IPS-18a (cell line): ENCODE measurements around the gene SORCS2.

ENCODE experiments used
- H3K27ac ChIP-seq: one replicate; pipeline ENCODE4 v1.5.1; 2013; ENCODE audit warnings: low read length
- H3K27me3 ChIP-seq: one replicate; pipeline ENCODE4 v1.6.1; 2013; ENCODE audit warnings: mild to moderate bottlenecking, low read length; ENCODE audit not compliant: control insufficient read depth, insufficient read depth
- H3K36me3 ChIP-seq: one replicate; pipeline ENCODE4 v1.6.1; 2013; ENCODE audit warnings: low read depth, low read length; ENCODE audit not compliant: control insufficient read depth
- H3K4me1 ChIP-seq: one replicate; pipeline ENCODE4 v1.6.1; 2013; ENCODE audit warnings: low read depth, low read length; ENCODE audit not compliant: control insufficient read depth
- H3K4me3 ChIP-seq: one replicate; pipeline ENCODE4 v1.5.1; 2013; ENCODE audit warnings: low read length
- H3K9ac ChIP-seq: one replicate; pipeline ENCODE4 v1.6.1; 2013; ENCODE audit warnings: mild to moderate bottlenecking, low read length, moderate library complexity
- H3K9me3 ChIP-seq: one replicate; pipeline ENCODE4 v1.6.1; 2013; ENCODE audit warnings: low read depth, low read length; ENCODE audit not compliant: control insufficient read depth

The SORCS2 gene

DNA sequence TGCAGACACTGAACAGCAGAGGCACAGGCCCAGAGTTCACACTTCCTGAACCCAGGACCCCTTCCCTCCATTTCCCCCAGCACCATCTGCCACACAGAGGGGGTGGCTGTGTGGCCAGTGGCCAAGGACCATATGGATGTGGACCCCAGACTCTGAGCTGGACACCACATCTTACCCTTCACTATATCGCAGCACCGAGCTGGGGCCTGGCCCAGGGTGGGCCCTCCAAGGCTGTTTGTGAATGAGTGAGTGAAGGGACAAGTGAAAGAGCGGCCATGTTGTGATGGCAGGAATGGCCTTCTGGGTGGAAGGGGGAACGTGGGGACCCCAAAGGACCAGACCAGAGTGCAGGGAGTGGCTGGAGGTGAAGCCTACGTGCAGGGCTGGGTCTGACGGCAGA, 498.7 kb downstream of the SORCS2 start:
- no peak overlapping the region for H3K9ac ChIP-seq
- no peak overlapping the region for H3K27ac ChIP-seq
- H3K4me3 ChIP-seq, result no peak overlapping the region
- H3K27me3 ChIP-seq, result no peaks in the 10 kb centered on the region
- H3K36me3 ChIP-seq, result no peaks in the 10 kb centered on the region
- H3K9me3 ChIP-seq, result no peaks in the 10 kb centered on the region
- no peaks in the 10 kb centered on the region for H3K4me1 ChIP-seq

DNA sequence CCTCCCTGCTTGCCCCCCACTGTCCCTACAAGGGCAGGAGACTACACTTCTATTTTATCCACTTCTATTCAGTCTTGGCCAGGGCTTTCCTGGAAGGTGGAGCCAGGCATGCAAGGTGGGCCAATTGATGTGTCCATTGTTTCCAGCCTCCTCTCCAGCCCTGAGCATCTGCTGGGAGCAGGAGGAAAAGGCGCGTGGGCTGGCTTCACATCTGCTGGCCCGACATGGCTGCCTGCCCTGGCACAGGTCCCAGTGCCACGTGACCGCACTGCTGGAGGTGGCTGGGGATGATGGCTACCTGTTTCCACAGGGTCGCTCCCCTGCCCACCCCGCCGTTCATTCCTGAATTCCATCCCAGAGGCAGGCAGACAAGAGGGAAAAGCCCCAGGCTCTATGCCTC, 499.6 kb downstream of the SORCS2 start:
- Histone ChIP-seq H3K4me3 (no peak overlapping the region), H3K36me3 (no peaks in the 10 kb centered on the region), H3K27ac (no peak overlapping the region), H3K9ac (no peak overlapping the region), H3K27me3 (no peaks in the 10 kb centered on the region), H3K9me3 (no peaks in the 10 kb centered on the region), H3K4me1 (no peaks in the 10 kb centered on the region)

DNA sequence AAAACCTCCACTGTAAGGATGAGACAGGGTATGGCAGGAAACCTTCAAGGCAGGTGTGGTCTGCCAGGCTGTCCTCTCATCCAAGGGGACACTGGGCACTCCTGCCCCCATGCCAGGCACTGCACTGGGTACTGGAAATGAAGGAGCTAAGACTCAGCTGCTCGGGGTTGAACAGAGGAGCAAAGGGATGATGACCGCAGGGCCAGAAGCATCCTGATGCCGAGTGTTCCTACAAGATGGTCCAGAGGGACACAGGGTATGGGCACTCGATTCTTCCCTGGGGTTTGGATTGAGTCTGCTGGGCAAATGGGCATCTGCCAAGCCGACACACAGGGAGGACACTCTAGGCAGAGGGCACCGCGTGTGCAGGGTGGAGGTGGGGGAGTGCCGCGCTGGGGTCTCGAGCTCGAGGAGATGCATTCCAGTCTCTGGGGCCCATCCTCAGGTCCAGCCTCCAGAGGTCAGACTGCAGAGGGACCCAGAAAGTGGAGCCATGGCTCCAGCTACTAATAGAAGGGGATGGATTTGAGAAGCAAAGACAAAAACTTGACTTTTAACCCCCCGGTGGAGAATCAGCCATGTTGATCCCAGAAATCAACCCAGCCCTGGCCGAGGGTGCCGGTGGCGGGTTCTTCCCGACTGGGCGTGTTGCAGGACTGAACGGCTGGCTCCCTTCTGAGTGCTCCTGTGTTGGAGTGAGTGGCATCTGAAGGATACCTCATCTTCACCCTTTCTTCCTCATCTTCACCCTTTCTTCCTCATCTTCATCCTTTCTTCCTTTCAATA, 500.3 kb downstream of the SORCS2 start:
- Histone ChIP-seq H3K27ac (no peak overlapping the region), H3K9me3 (no peaks in the 10 kb centered on the region), H3K4me1 (no peaks in the 10 kb centered on the region), H3K36me3 (no peaks in the 10 kb centered on the region), H3K9ac (no peak overlapping the region), H3K27me3 (no peaks in the 10 kb centered on the region), H3K4me3 (no peak overlapping the region)

DNA sequence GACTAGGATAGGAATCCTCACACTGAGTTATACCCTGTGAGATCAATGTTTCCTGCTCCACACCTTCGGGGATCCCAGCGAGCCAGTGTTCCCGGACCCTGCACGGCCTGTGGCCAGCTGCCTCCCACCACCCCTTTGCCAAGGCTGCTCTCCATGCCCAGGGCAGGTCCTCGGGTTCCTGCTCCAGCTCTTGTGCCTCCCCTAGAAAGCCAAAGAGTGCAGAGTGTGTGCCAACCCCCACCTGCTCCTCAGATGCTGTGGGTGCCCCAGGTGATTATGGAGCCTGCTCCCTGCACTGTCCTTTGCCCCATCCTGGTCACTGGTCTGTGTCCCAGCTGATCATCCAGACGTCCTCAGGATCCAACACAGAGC, 500.9 kb downstream of the SORCS2 start:
- H3K4me3 ChIP-seq, result no peak overlapping the region
- no peaks in the 10 kb centered on the region for H3K36me3 ChIP-seq
- H3K27me3 ChIP-seq, result no peaks in the 10 kb centered on the region
- H3K4me1 ChIP-seq, result no peaks in the 10 kb centered on the region
- H3K27ac ChIP-seq, result no peak overlapping the region
- H3K9ac ChIP-seq, result no peak overlapping the region
- no peaks in the 10 kb centered on the region for H3K9me3 ChIP-seq

DNA sequence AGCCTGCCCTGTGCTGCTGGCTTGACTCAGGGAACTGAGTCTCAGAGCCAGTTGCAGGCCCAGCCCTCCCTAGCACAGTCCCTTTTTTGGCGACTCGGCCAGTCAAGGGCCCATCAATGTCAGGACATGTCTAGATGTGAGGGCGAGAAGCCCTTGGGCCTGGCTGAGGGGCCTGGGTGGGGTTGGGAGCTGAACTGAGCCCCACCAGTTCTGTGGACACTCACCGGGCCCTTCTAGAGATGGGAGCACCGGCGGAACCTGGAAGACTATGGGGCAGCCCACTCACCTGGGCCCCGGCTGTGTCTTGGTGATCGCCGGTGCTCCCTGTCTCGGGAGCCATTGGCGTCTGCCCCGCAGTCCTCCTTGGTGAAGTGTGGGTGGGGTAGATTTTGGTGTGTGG, 501.4 kb downstream of the SORCS2 start:
- no peaks in the 10 kb centered on the region for H3K9me3 ChIP-seq
- no peak overlapping the region for H3K4me3 ChIP-seq
- H3K27me3 ChIP-seq, result no peaks in the 10 kb centered on the region
- H3K27ac ChIP-seq, result no peak overlapping the region
- no peak overlapping the region for H3K9ac ChIP-seq
- no peaks in the 10 kb centered on the region for H3K36me3 ChIP-seq
- no peaks in the 10 kb centered on the region for H3K4me1 ChIP-seq

DNA sequence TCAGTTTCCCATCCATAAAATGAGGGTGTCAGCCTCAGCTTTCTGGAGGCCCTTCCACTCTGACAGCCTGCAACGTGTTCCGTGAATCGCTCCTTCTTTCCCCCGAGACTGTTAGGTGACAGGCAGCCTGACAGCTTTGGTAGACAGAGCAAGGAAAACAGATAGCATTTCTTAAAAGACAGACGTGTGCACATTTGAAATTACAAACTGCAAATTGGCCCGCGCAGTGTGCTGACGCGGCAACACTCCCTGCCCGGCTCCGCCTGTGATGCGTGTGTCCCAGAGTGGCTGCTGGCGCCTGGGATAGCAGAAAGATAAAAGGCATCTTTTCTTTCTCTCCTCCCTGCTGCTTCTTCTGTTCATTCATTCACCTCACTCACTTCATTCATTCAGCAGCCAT, 502.0 kb downstream of the SORCS2 start:
- Histone ChIP-seq H3K9ac (no peak overlapping the region), H3K27me3 (no peaks in the 10 kb centered on the region)

DNA sequence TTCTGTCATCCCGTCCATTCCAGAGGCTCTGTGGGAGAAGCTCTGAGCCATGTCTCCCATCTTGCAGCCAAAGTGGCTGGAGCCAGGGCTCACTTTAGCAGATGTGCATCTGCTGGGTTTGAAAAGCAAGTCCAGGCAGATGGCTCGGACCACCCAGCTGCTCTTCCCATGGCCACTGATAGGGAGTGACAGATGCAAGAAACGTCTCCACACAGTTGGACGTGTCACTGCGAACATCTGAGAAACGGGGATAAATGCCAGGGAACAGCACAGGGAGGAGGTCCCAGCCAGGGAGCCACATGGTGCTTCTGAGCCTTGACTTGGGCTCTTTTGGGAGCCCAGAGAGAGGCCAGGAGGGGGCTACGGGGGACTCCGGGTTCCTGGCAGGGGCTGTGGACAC, 505.0 kb downstream of the SORCS2 start:
- no peaks in the 10 kb centered on the region for H3K36me3 ChIP-seq
- no peaks in the 10 kb centered on the region for H3K9me3 ChIP-seq
- H3K27ac ChIP-seq, result no peak overlapping the region
- no peak overlapping the region for H3K4me3 ChIP-seq
- no peaks in the 10 kb centered on the region for H3K4me1 ChIP-seq
- no peak overlapping the region for H3K9ac ChIP-seq
- no peaks in the 10 kb centered on the region for H3K27me3 ChIP-seq

More for the DNA sequence above, 502.0 kb downstream of the SORCS2 start:
- Histone ChIP-seq H3K27ac (no peak overlapping the region), H3K4me1 (no peaks in the 10 kb centered on the region), H3K4me3 (no peak overlapping the region), H3K9me3 (no peaks in the 10 kb centered on the region), H3K36me3 (no peaks in the 10 kb centered on the region)

DNA sequence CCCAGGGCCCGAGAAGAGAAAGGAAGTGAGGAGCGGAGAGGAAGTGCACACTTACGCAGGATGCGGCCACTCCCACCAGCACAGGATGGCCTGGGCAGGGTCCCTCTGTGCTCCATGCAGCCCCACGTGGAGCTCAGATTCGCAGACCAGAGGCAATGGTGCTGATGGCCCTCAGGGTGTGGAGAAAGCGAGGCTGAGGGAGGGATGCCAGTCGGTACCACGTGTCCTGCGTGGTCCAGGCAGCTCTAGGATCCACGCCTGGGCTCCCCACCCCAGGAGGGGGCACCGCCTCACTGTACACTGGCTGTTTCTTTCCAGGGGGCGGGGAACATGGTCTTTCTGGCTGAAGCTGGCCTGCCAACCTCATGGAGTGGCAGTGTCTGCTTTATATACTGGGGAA, 505.5 kb downstream of the SORCS2 start:
- Histone ChIP-seq H3K4me1 (no peaks in the 10 kb centered on the region), H3K27ac (no peak overlapping the region), H3K27me3 (no peaks in the 10 kb centered on the region), H3K4me3 (no peak overlapping the region), H3K9me3 (no peaks in the 10 kb centered on the region), H3K36me3 (no peaks in the 10 kb centered on the region), H3K9ac (no peak overlapping the region)

DNA sequence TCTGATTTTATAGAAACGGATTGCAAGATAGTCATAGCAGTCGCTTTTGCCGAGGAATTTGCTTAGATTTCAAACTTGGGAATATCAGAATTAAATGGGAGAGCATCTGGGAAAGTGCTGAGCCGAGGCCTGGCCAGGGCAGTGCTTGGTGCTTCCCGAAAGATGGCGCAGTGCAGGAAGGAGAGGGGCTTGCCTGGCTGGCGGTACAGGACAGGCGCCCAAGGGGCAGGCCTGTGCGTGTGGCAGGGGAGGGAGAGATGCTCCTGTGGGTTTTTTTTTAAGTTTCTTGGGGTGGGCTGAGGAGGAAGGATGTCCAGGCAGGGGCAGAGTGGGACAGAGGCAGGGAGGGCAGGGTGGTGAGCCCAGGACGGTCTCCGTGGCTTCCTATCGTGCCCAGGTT, 506.2 kb downstream of the SORCS2 start:
- H3K9me3 ChIP-seq, result no peaks in the 10 kb centered on the region
- no peak overlapping the region for H3K4me3 ChIP-seq
- H3K27me3 ChIP-seq, result no peaks in the 10 kb centered on the region
- no peak overlapping the region for H3K27ac ChIP-seq
- no peaks in the 10 kb centered on the region for H3K4me1 ChIP-seq
- H3K9ac ChIP-seq, result no peak overlapping the region
- no peaks in the 10 kb centered on the region for H3K36me3 ChIP-seq

DNA sequence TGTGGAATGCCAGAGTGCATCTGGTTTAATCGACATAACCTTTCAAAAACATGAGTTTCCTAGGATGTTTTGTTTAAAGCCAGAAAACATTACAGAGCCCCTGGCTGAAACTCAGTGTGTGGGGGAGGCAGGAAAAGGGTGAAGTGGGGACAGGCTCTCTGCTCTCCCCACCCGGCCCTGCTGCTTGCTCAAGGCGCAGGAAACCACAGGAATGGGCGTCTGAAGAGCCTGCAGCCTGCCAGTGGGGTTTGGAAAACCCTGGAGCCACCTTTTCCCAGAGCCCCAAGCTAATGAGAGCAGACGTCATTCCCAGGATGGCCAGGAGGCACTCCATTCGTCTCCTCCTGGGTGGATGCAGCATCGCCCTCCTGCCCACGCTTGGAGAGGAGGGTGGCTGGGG, 506.7 kb downstream of the SORCS2 start:
- no peak overlapping the region for H3K27ac ChIP-seq
- no peaks in the 10 kb centered on the region for H3K4me1 ChIP-seq
- H3K36me3 ChIP-seq, result no peaks in the 10 kb centered on the region
- no peaks in the 10 kb centered on the region for H3K27me3 ChIP-seq
- no peak overlapping the region for H3K4me3 ChIP-seq
- no peaks in the 10 kb centered on the region for H3K9me3 ChIP-seq
- H3K9ac ChIP-seq, result no peak overlapping the region

DNA sequence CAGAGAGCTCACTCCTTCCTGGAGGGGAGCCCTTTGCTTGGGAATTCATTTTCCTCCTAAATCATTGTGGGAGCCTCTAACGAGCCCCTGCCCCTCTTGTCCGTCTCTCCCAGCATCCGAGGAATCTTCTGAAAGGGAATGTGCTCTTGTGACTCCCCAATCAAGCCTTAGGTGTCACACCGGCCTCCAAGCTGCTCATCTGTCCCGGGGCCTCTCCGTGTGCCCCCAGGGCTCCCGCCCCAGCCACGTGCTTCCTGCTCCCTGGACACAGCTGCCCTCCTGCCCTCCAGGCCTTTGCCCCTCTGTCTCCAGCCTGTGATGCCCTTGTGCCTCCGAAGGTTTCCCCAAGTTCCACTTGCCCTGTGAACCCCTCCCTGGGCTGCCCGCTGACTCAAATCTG, 507.5 kb downstream of the SORCS2 start:
- no peak overlapping the region for H3K27ac ChIP-seq
- no peaks in the 10 kb centered on the region for H3K4me1 ChIP-seq
- H3K9ac ChIP-seq, result no peak overlapping the region
- H3K27me3 ChIP-seq, result no peaks in the 10 kb centered on the region
- H3K4me3 ChIP-seq, result no peak overlapping the region
- H3K9me3 ChIP-seq, result no peaks in the 10 kb centered on the region
- no peaks in the 10 kb centered on the region for H3K36me3 ChIP-seq

DNA sequence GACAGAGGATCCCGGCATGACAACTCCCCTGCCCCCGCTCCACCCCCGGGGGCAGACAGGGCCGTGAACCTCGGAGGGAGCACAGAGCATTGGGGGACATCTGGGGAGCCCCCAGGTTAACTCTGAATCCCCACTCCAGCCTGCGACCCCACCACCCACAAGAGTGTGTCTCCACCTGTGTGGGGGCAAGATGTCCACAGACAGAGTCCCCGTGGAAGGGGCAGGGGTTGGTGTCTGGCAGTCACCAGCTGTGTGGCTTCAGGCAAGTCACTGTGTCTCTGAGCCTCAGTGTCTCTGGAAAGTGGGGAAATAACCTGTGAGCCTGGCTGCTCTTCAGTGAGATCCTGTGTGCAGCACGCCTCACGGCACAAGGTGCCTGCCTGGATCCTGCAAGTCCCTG, 508.3 kb downstream of the SORCS2 start:
- H3K9me3 ChIP-seq, result no peaks in the 10 kb centered on the region
- no peaks in the 10 kb centered on the region for H3K27me3 ChIP-seq
- no peak overlapping the region for H3K27ac ChIP-seq
- H3K4me1 ChIP-seq, result no peaks in the 10 kb centered on the region
- H3K4me3 ChIP-seq, result no peak overlapping the region
- H3K36me3 ChIP-seq, result no peaks in the 10 kb centered on the region
- H3K9ac ChIP-seq, result no peak overlapping the region
